Endothelial cell of umbilical vein (primary cell): ENCODE measurements around the gene WRAP73. TPM values are rescaled to one million over a fixed set of nuclear protein-coding genes. Genes with fewer than 3 reads are reported as not detected.

Experiments
- BruUV-seq: library from RNA; stranded (reverse); fragments of 400-500 nt; replicated peaks from 2 replicates; lab custom pipeline; 2021; lab: Mats Ljungman, UMichigan
- CTCF ChIA-PET: fragments of 300-600, 350-600 bp; sonication (Branson Sonifier 250); formaldehyde crosslinking; loops from one replicate; lab custom pipeline; 2021; ENCODE audit warnings: antibody characterized with exemption, inconsistent platforms; lab: Charles Lee
- POLR2A ChIA-PET: fragments of 300-600, 350-600 bp; sonication (Branson Sonifier 250); formaldehyde crosslinking; loops from one replicate; lab custom pipeline; 2021; ENCODE audit warnings: antibody characterized with exemption, inconsistent platforms; lab: Charles Lee
- DNase-seq: peaks from one replicate; pipeline ENCODE4 v3.0.0-alpha.2; 2011; ENCODE audit warnings: low read depth, low spot score
- FAIRE-seq: peaks from 2 replicates; lab custom pipeline; 2011; peaks lifted over from hg19 to GRCh38; lab: Jason Lieb, UNC
- H2AFZ ChIP-seq: 2 replicates; pipeline ENCODE4 v1.6.0; 2012; ENCODE audit warnings: low read depth, low read length, control low read depth, inconsistent platforms
- H3K27ac ChIP-seq: 2 replicates; pipeline ENCODE4 v1.5.1; 2011; ENCODE audit warnings: low read depth, mild to moderate bottlenecking, control low read depth, low read length, moderate library complexity; ENCODE audit not compliant: insufficient read depth
- H3K27me3 ChIP-seq, 2 experiments: 2 replicates each; pipeline versions ENCODE4 v1.6.0 to v1.6.1; 2011; ENCODE audit warnings: low read length in 2 of 2, mixed read lengths in 1 of 2; ENCODE audit not compliant: control insufficient read depth in 2 of 2, insufficient read depth in 2 of 2
- H3K36me3 ChIP-seq, 2 experiments: 2 replicates in 1 of 2; 3 replicates in 1 of 2; pipeline ENCODE4 v1.5.1; 2011; ENCODE audit warnings: low read length in 2 of 2, mild to moderate bottlenecking in 1 of 2, moderate library complexity in 1 of 2; ENCODE audit not compliant: control insufficient read depth in 2 of 2, insufficient read depth in 2 of 2; ENCODE audit errors: extremely low read depth in 1 of 2
- H3K4me1 ChIP-seq: 3 replicates; pipeline ENCODE4 v1.5.1; 2011; ENCODE audit warnings: mild to moderate bottlenecking, low read length; ENCODE audit not compliant: control insufficient read depth, insufficient read depth; ENCODE audit errors: extremely low read depth
- H3K4me2 ChIP-seq: 2 replicates; pipeline ENCODE4 v1.6.1; 2011; ENCODE audit warnings: low read length, control low read depth, mixed read lengths; ENCODE audit not compliant: insufficient read depth
- H3K4me3 ChIP-seq, 3 experiments: fragments of 200-600 bp in 1 of 3; sonication (generic), shearing (Covaris generic) in 1 of 3; replicated peaks in 1 of 3; 2 replicates each; pipeline ENCODE4 v1.5.1; 2011 to 2016; ENCODE audit warnings: control low read depth in 3 of 3, low read length in 3 of 3, mild to moderate bottlenecking in 2 of 3, inconsistent platforms in 1 of 3, low read depth in 1 of 3, moderate library complexity in 1 of 3; ENCODE audit not compliant: insufficient read depth in 1 of 3
- H3K79me2 ChIP-seq: 2 replicates; pipeline ENCODE4 v1.6.0; 2012; ENCODE audit warnings: low read length, inconsistent platforms; ENCODE audit not compliant: control insufficient read depth, insufficient read depth
- H3K9ac ChIP-seq: replicated peaks from 2 replicates; pipeline ENCODE3; 2011; ENCODE audit warnings: low read length, control low read depth; ENCODE audit not compliant: insufficient read depth; ENCODE audit errors: extremely low read depth
- H3K9me1 ChIP-seq: replicated peaks from 3 replicates; pipeline ENCODE4 v1.6.0; 2011; ENCODE audit warnings: mild to moderate bottlenecking, low read length; ENCODE audit not compliant: control insufficient read depth, insufficient read depth; ENCODE audit errors: extremely low read depth
- H3K9me3 ChIP-seq: replicated peaks from 2 replicates; pipeline ENCODE4 v1.5.1; 2012; ENCODE audit warnings: low read length, inconsistent platforms; ENCODE audit not compliant: control insufficient read depth, insufficient read depth
- H4K20me1 ChIP-seq: replicated peaks from 2 replicates; pipeline ENCODE3; 2011; ENCODE audit warnings: mild to moderate bottlenecking, low read length; ENCODE audit not compliant: control insufficient read depth, insufficient read depth; ENCODE audit errors: extremely low read depth
- EZH2 ChIP-seq: IDR thresholded peaks from 2 replicates; pipeline ENCODE4 v1.6.1; 2012; ENCODE audit warnings: borderline replicate concordance, low read depth, mild to moderate bottlenecking, moderate library complexity, low read length, inconsistent platforms; ENCODE audit not compliant: severe bottlenecking
- FOS ChIP-seq: IDR thresholded peaks from 2 replicates; pipeline ENCODE4 v1.6.1; 2011; ENCODE audit warnings: mild to moderate bottlenecking, low read length, moderate library complexity, borderline replicate concordance; ENCODE audit not compliant: insufficient read depth
- GATA2 ChIP-seq: IDR thresholded peaks from 2 replicates; pipeline ENCODE4 v1.7.0; 2011; ENCODE audit warnings: low read depth, mild to moderate bottlenecking, moderate library complexity, mixed read lengths, low read length; ENCODE audit not compliant: insufficient read length, insufficient read depth
- JUN ChIP-seq: IDR thresholded peaks from 2 replicates; pipeline ENCODE4 v1.6.1; 2011; ENCODE audit warnings: borderline replicate concordance, low read depth; ENCODE audit not compliant: insufficient read length, insufficient read depth
- MYC ChIP-seq: IDR thresholded peaks from one replicate; pipeline ENCODE4 v1.6.1; 2011; ENCODE audit warnings: mild to moderate bottlenecking, low read depth, low read length
- POLR2A ChIP-seq: IDR thresholded peaks from 2 replicates; pipeline ENCODE4 v1.6.1; 2012; ENCODE audit warnings: low read depth, mild to moderate bottlenecking, control low read depth, low read length
- POLR2AphosphoS5 ChIP-seq: IDR thresholded peaks from 2 replicates; pipeline ENCODE4 v1.6.1; 2012; ENCODE audit warnings: low read depth, mild to moderate bottlenecking, control low read depth, low read length, moderate library complexity; ENCODE audit not compliant: insufficient read depth
- dilution Hi-C: fragments of 300-500 bp; cut with MboI; formaldehyde crosslinking; loops from one replicate; pipeline ENCODE4 v1.15.0; 2019; ENCODE audit warnings: low sequenced_read_pairs; ENCODE audit not compliant: extremely low pct_ligation_motif_present
- intact Hi-C: fragments of 100-400 bp; cut with micrococcal nuclease; formaldehyde crosslinking; loops from one replicate; pipeline ENCODE4 v1.10.0; 2022
- polyA plus RNA-seq, 4 experiments: library from polyadenylated mRNA; depleted of rRNA in 3 of 4; stranded (reverse) in 3 of 4; unstranded in 1 of 4; fragments of >200 nt; gene quantifications; 2 replicates each; pipeline versions ENCODE4 v1.2.1 to v1.2.3, GENCODE V29; 2011 to 2012; ENCODE audit warnings: missing spikeins in 1 of 4
- total RNA-seq: library from RNA; stranded (reverse); gene quantifications from 2 replicates; pipeline ENCODE4 v1.2.3, GENCODE V29; 2021
- TF ChIP-seq, protein P1 (sequence below), 2 donors: IDR thresholded peaks; 1 replicate in 1 of 2; 2 replicates in 1 of 2; pipeline ENCODE4 v1.5.1; 2011; ENCODE audit warnings: low read length in 2 of 2, mild to moderate bottlenecking in 2 of 2, moderate library complexity in 2 of 2, control low read depth in 1 of 2, inconsistent platforms in 1 of 2, low read depth in 1 of 2; ENCODE audit not compliant: insufficient read depth in 1 of 2; ENCODE audit errors: extremely low read depth in 1 of 2
- TF ChIP-seq, protein P2 (sequence below): IDR thresholded peaks from 2 replicates; pipeline ENCODE4 v1.6.1; 2011; ENCODE audit not compliant: insufficient read depth, insufficient read length

WRAP73 gene
- total and polyA plus RNA-seq, 2 donors (not counting 3 experiments of a cell fraction or from before 2014, with no cell fraction given) = 23.0 to 50.7 TPM

DNA sequence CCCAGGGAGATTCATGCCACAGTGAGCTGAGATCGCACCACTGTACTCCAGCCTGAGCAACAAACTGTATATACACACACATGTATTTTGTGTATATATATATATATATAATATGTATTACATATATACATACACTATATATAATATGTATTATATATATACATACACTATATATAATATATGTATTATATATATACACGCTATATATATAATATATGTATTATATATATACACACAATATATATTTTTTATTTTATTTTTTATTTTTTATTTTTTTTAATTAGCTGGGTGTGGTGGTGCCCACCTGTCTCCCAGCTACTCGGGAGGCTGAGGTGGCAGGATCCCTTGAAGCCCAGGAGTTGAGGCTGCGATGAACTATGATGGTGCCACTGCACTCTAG, 11.7 kb upstream of the WRAP73 start:
- Histone ChIP-seq H3K27ac (no peak overlapping the region), H2AFZ (no peak overlapping the region), H3K27me3 (peaks cover 0 to 10% of the 10 kb centered on the region in 2 experiments), H3K9me1 (no peaks in the 10 kb centered on the region), H3K79me2 (no peaks in the 10 kb centered on the region), H3K4me2 (no peak overlapping the region), H3K4me1 (peaks cover 6% of the 10 kb centered on the region), H3K9me3 (no peaks in the 10 kb centered on the region), H4K20me1 (no peaks in the 10 kb centered on the region), H3K36me3 (no peaks in the 10 kb centered on the region), H3K9ac (no peak overlapping the region), H3K4me3 (no peak overlapping the region)
- TF ChIP-seq, protein P1, sequence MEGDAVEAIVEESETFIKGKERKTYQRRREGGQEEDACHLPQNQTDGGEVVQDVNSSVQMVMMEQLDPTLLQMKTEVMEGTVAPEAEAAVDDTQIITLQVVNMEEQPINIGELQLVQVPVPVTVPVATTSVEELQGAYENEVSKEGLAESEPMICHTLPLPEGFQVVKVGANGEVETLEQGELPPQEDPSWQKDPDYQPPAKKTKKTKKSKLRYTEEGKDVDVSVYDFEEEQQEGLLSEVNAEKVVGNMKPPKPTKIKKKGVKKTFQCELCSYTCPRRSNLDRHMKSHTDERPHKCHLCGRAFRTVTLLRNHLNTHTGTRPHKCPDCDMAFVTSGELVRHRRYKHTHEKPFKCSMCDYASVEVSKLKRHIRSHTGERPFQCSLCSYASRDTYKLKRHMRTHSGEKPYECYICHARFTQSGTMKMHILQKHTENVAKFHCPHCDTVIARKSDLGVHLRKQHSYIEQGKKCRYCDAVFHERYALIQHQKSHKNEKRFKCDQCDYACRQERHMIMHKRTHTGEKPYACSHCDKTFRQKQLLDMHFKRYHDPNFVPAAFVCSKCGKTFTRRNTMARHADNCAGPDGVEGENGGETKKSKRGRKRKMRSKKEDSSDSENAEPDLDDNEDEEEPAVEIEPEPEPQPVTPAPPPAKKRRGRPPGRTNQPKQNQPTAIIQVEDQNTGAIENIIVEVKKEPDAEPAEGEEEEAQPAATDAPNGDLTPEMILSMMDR (IDR thresholded peaks at IDR 0.05; ENCODE audit: extremely low read depth in 1 of 2, insufficient read depth in 1 of 2, low read depth in 1 of 2, low read length in 2 of 2) = no peak
- TF ChIP-seq FOS = no peak
- TF ChIP-seq, protein P2, sequence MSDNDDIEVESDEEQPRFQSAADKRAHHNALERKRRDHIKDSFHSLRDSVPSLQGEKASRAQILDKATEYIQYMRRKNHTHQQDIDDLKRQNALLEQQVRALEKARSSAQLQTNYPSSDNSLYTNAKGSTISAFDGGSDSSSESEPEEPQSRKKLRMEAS = no peak
- TF ChIP-seq GATA2 = no peak
- TF ChIP-seq POLR2A = no peak
- TF ChIP-seq JUN = no peak
- TF ChIP-seq MYC = no peak
- no peak for TF ChIP-seq EZH2
- no peak for TF ChIP-seq POLR2AphosphoS5
- CTCF ChIA-PET = no interaction called here
- no peak for DNase-seq
- no peak for FAIRE-seq
- dilution Hi-C loops (no loop called here), intact Hi-C loops (no loop called here)
- POLR2A ChIA-PET = no interaction called here
- no TSS peak for BruUV-seq
